A172 (cell line): ENCODE data around the gene ZBTB39. TPM values are rescaled to one million over a fixed set of nuclear protein-coding genes. Genes with fewer than 3 reads are reported as not detected.
"Not testable (repeated sequence)": the region's sequence is repeated elsewhere in the genome, so short reads cannot be mapped to it uniquely, and the experiment has no call there.

Experiments
- DNase-seq: peaks from one replicate; pipeline ENCODE4 v3.0.0-alpha.2; 2015; ENCODE audit warnings: low spot score
- total RNA-seq: library from RNA; depleted of rRNA; stranded (reverse); fragments of >200 nt; shearing (Covaris generic); gene quantifications from 2 replicates; pipeline ENCODE4 v1.2.3, GENCODE V29; 2014

The ZBTB39 gene
- total RNA-seq, 1 experiment from 2014 or later = 3.7 TPM

DNA sequence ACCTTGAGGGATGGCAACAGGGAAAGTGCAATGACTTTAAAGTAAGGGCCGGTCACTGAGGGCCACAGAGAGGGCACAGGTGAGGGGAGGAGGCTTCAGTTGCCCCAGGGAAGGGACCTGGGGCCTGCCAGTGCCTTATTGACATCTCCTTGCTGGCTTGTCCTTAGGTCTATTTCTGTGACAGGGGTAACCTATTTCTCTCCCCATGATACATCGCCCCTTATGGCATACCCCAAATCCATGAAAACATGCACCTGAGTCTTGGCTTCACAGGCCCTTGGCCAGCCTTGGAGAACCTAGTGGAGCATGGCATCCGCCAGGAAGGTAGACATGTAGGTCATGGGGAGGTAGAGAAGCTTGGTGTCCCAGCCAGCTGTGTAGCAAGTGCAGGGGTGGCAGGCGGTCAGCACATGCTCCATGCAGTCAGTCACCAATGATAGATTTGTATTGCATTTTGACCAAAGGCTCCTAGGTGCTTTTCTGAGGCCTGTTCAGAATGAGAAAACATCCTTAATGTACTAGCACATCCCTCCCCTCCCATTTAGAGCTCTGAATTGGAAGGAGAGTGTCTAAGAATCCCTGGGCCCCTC lies 25.3 kb downstream of the ZBTB39 start:
- DNase-seq = no peak

DNA sequence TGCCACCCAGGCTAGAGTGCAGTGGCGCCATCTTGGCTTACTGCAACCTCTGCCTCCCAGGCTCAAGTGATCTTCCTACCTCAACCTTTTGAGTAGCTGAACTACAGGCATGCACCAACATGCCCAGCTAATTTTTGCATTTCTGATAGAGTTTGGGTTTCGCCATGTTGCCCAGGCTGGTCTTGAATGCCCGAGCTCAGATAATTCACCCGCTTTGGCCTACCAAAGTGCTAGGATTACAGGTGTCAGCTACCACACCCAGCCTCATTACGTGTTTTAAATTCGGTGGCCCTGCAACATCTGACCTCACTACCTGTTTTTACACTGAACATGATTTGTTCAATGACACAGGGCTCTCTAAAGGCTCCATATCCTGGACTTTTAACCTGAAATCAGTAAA lies 26.1 kb downstream of the ZBTB39 start:
- no peak for DNase-seq

DNA sequence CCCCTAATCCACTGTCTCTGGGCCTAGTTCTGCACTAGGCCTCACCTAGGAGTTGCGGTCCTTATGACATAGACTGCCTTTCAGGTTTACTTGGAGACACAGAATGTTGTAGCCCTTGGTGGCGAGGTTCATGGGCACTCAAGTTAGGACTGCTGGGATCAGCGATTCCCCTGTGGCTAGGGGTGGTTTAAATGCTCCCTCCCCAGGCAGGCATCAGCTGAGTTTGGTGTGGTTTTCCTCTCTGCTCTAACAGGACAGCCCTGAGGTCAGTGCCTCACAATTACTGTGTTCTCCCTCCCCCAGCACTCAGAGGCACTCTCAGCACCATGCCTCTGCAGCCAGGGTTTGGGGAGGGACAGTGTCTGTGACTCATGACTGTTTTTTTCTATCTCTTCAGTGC lies 26.7 kb downstream of the ZBTB39 start:
- DNase-seq = no peak

DNA sequence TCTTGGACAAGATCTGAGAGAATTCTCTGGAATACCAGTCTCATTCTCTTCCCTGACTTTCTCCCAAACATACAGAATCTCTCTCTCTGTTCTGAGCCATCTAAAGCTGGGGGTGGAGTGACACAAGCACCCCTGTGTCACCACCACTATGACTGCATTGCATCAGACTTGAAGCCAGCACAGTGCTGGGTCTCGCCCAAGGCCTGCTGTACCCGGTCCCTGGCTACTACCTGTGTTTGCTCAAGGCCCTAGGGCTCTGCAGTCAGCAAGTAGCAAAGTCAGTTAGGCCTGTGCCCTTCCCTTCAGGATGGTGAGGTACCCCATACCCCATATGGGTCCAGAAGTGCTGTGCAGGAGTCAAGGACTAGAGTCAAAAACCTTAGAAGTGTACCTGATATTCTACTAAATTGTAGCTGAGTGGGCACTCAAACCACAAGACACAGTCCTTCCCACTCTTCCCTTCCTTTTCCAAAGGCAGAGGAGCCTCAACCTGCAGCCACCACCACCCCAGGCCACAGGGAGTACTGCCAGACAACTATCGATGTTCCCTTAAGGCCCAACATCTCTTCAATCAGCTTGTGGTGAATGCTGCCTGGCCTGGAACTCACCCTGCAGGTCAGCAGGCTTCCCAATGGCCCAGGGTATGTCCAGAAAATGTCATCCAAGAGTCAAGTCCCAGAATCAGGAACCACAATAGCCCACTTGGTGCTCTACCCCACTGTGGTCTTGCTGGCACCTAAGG lies 27.8 kb downstream of the ZBTB39 start:
- no peak for DNase-seq

GRCh38 chr12:56977361-56977760 lies 29.0 kb downstream of the ZBTB39 start:
- DNase-seq = not testable (repeated sequence)

- DNase-seq = not testable (repeated sequence)
These were observed 32.1 kb downstream of the ZBTB39 start for GRCh38 chr12:56974224-56974623.

- not testable (repeated sequence) for DNase-seq
These were observed 37.4 kb downstream of the ZBTB39 start for GRCh38 chr12:56968910-56969309.

- DNase-seq = not testable (repeated sequence)
These were observed 40.2 kb downstream of the ZBTB39 start for GRCh38 chr12:56965997-56966642.

DNA sequence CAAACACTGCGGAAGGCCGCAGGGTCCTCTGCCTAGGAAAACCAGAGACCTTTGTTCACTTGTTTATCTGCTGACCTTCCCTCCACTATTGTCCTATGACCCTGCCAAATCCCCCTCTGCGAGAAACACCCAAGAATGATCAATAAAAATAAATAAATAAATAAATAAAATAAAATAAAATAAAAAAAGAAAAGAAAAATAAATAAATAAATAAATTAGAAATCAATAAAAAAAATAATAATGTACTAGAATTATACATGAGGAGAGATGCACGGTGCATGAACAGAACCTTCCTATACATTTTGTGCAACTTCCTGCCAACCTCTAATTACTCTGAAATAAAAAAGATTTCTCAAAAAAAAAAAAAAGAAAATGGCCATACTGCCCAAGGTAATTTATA lies 41.2 kb downstream of the ZBTB39 start:
- not testable (repeated sequence) for DNase-seq

- not testable (repeated sequence) for DNase-seq
These were observed 42.8 kb downstream of the ZBTB39 start for GRCh38 chr12:56963557-56963956.

DNA sequence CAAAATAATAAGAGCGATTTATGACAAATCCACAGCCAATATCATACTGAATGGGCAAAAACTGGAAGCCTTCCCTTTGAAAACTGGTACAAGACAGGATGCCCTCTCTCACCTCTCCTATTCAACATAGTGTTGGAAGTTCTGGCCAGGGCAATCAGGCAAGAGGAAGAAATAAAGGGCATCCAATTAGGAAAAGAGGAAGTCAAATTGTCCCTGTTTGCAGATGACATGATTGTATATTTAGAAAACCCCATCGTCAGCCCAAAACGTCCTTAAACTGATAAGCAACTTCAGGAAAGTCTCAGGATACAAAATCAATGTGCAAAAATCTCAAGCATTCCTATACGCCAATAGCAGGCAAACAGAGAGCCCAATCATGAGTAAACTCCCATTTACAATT lies 44.1 kb downstream of the ZBTB39 start:
- DNase-seq = not testable (repeated sequence)

GRCh38 chr12:56958422-56958821 lies 47.9 kb downstream of the ZBTB39 start:
- DNase-seq = no peak

- no peak for DNase-seq
These were observed 48.9 kb downstream of the ZBTB39 start, which contains the start of gene RDH16 for GRCh38 chr12:56957229-56958052. RDH16 (minus strand) TSS chr12:56957608; CDS start chr12:56957462, 146 bp downstream.

DNA sequence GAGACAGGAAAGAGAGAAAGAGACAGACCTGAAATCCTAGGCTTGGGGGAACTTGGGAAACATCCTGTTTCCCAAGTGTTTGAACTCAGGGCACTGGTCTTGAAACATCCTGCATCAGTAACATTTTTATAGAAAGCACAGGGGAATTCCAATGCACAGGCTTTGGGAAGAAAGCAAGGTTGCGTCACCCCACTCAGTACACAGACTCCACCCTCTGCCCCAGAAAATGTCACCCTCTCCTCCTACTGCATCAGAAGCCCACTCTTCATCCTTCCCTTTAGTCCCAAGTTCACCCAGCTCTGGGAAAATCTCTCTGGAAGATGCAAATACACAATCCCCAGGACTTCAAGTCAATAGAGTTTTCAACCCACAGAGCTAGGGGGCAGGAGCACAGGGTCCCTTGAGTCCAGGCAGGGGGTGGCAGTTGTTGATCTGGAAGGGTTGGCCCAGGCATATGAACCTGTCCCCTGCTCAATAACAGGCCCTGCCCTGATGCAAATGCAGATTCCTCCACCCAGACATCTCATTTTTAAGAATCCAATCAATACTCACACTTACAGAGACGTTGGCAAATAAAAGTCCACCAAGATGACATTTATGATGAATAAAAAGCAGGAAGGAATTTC lies 50.6 kb downstream of the ZBTB39 start:
- peak; percentile 34 for DNase-seq

GRCh38 chr12:56954958-56955355 lies 51.4 kb downstream of the ZBTB39 start:
- no peak for DNase-seq

GRCh38 chr12:56954057-56954957 lies 52.0 kb downstream of the ZBTB39 start:
- DNase-seq = no peak

DNA sequence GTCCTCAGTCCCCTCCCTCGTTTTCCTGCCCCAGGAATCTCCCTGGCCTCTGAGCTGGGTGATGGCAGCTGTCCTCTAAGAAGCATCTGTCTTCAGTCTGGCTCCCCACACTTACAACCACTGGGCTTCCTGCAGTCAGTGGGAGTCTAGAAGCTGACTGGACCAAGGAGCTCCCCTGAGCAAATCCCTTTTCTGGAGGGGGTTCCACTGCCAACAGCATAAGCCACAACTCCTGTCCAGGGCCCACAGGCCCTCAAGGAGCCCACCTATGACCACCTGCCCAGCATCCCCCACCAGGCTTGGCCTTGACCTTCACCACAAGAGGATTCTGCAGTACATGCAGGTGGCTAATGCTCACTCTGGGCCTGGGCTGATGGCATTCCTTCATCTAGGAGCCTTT lies 53.0 kb downstream of the ZBTB39 start:
- no peak for DNase-seq

GRCh38 chr12:56951582-56952339 lies 54.6 kb downstream of the ZBTB39 start:
- DNase-seq = no peak

DNA sequence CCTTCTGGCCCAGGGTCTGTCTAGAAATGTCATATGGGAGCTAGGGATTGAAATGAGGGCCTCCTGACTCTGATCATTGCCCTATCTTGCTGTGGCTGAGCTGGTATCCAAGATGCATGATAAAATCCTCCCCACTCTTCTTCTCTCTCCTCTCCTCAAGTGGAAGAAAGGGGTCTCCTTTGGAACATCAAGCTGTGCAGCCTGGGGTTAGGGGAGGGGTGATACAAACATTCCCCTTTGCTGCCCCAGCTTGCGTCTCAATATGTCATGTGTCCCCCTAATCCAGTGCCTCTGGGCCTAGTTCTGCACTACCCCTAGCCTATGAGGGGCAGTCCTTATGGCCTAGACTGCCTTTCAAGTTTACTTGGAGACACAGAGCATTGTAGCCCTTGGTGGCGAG lies 57.5 kb downstream of the ZBTB39 start:
- no peak for DNase-seq
